ENCODE measurements around the gene PRKCH. TPM values are rescaled to one million over a fixed set of nuclear protein-coding genes. Genes with fewer than 3 reads are reported as not detected.

The PRKCH gene
- total RNA-seq, 1 experiment from 2014 or later, result 10.3 TPM

- ChIA-PET POLR2A (no interaction called here), CTCF (no interaction called here)
- no peaks in the 10 kb centered on the region for H3K9me3 Mint-ChIP-seq
- ATAC-seq, result no peak
- TF ChIP-seq CREB1 (CRISPR knock-in tag; IDR thresholded peaks at IDR 0.05) (no peak), SMAD3 (CRISPR knock-in tag; IDR thresholded peaks at IDR 0.05; ENCODE audit: borderline replicate concordance) (no peak), RELA (CRISPR knock-in tag; IDR thresholded peaks at IDR 0.05; ENCODE audit: borderline replicate concordance) (no peak), NR2C2 (CRISPR knock-in tag; IDR thresholded peaks at IDR 0.05) (no peak), ESRRA (CRISPR knock-in tag; IDR thresholded peaks at IDR 0.05; ENCODE audit: borderline replicate concordance) (no peak)
- peaks cover 26% of the 10 kb centered on the region for H3K4me1 Mint-ChIP-seq
- no peak overlapping the region for H3K27ac Mint-ChIP-seq
- no peak for DNase-seq (ENCODE audit: low spot score)
- H3K4me3 Mint-ChIP-seq, result no peak overlapping the region
- H3K27me3 Mint-ChIP-seq (ENCODE audit: low read depth), result no peaks in the 10 kb centered on the region; the same call in 1 of the 2 replicates
- H3K36me3 Mint-ChIP-seq, result no peaks in the 10 kb centered on the region
These were observed 210.7 kb downstream of the PRKCH start for GRCh38 chr14:61532123-61532505.

- Mint-ChIP-seq H3K27ac (no peak overlapping the region; the same call in 1 of the 2 replicates), H3K4me1 (peaks cover 26% of the 10 kb centered on the region), H3K36me3 (no peaks in the 10 kb centered on the region), H3K4me3 (no peak overlapping the region), H3K27me3 (ENCODE audit: low read depth) (no peaks in the 10 kb centered on the region; the same call in 1 of the 2 replicates), H3K9me3 (no peaks in the 10 kb centered on the region)
- ATAC-seq, result no peak
- CTCF ChIA-PET, result no interaction called here
- POLR2A ChIA-PET, result no interaction called here
- TF ChIP-seq SP1 (CRISPR knock-in tag; conservative IDR thresholded peaks at IDR 0.05), result no peak
- no peak for TF ChIP-seq JUN (CRISPR knock-in tag; IDR thresholded peaks at IDR 0.05)
- no peak for TF ChIP-seq IRF2 (CRISPR knock-in tag; IDR thresholded peaks at IDR 0.05; ENCODE audit: borderline replicate concordance, low read depth)
- TF ChIP-seq TCF7 (CRISPR knock-in tag; IDR thresholded peaks at IDR 0.05; ENCODE audit: low read depth), result no peak
- no peak for TF ChIP-seq ZNF281 (CRISPR knock-in tag; IDR thresholded peaks at IDR 0.05)
- no peak for TF ChIP-seq ZNF512 (CRISPR knock-in tag; IDR thresholded peaks at IDR 0.05; ENCODE audit: borderline replicate concordance)
- TF ChIP-seq ARID4B (CRISPR knock-in tag; IDR thresholded peaks at IDR 0.05; ENCODE audit: borderline replicate concordance), result no peak
- no peak for TF ChIP-seq FOXP1 (CRISPR knock-in tag; IDR thresholded peaks at IDR 0.05; ENCODE audit: borderline replicate concordance)
- no peak for TF ChIP-seq ZNF532 (CRISPR knock-in tag; IDR thresholded peaks at IDR 0.05; ENCODE audit: borderline replicate concordance)
- no peak for DNase-seq (ENCODE audit: low spot score)
These were observed 211.4 kb downstream of the PRKCH start for GRCh38 chr14:61532763-61533162.

Measured in WTC11 (cell line).